MCF 10A (cell line): Measurements from ENCODE around the gene SLC2A2. TPM values are rescaled to one million over a fixed set of nuclear protein-coding genes. Genes with fewer than 3 reads are reported as not detected.

ENCODE experiments used
- BruUV-seq: library from RNA; stranded (reverse); fragments of 400-500 nt; replicated peaks from 2 replicates; lab custom pipeline; 2021; lab: Mats Ljungman, UMichigan
- CTCF ChIA-PET: fragments of 300-600 bp; sonication (Branson Sonifier 250); formaldehyde crosslinking; extraction: SDS; loops from one replicate; lab custom pipeline; 2021; ENCODE audit warnings: antibody characterized with exemption, inconsistent platforms; lab: Yijun Ruan, JAX
- POLR2A ChIA-PET: fragments of 300-600, 350-650 bp; sonication (Branson Sonifier 250); formaldehyde crosslinking; extraction: SDS; loops from one replicate; lab custom pipeline; 2020; ENCODE audit warnings: antibody characterized with exemption, inconsistent platforms; lab: Yijun Ruan, JAX
- DNase-seq: peaks from one replicate; pipeline ENCODE4 v3.0.0-alpha.2; 2018; ENCODE audit not compliant: unreplicated experiment
- H3K27ac Mint-ChIP-seq: one replicate; pipeline ENCODE4 v1.8.0; 2022; ENCODE audit warnings: mild to moderate bottlenecking, low read depth, mixed read lengths; ENCODE audit not compliant: unreplicated experiment
- H3K27me3 Mint-ChIP-seq: one replicate; pipeline ENCODE4 v1.8.0; 2022; ENCODE audit warnings: mixed read lengths; ENCODE audit not compliant: insufficient read depth, unreplicated experiment
- H3K36me3 Mint-ChIP-seq: one replicate; pipeline ENCODE4 v1.8.0; 2022; ENCODE audit warnings: mild to moderate bottlenecking, moderate library complexity, mixed read lengths; ENCODE audit not compliant: insufficient read depth, unreplicated experiment
- H3K4me1 Mint-ChIP-seq: one replicate; pipeline ENCODE4 v1.8.0; 2022; ENCODE audit warnings: mixed read lengths; ENCODE audit not compliant: insufficient read depth, unreplicated experiment
- H3K4me3 Mint-ChIP-seq: one replicate; pipeline ENCODE4 v1.8.0; 2022; ENCODE audit warnings: mild to moderate bottlenecking, moderate library complexity, mixed read lengths; ENCODE audit not compliant: unreplicated experiment
- H3K9me3 Mint-ChIP-seq: one replicate; pipeline ENCODE4 v1.8.0; 2022; ENCODE audit warnings: mixed read lengths; ENCODE audit not compliant: unreplicated experiment
- CTCF ChIP-seq: fragments of 200-600 bp; IDR thresholded peaks from one replicate; pipeline ENCODE4 v1.8.0; 2022; ENCODE audit warnings: antibody characterized with exemption, mild to moderate bottlenecking; ENCODE audit not compliant: unreplicated experiment
- intact Hi-C: fragments of 100-400 bp; cut with micrococcal nuclease; formaldehyde crosslinking; loops from 2 replicates; pipeline ENCODE4 v1.14.1; 2022
- total RNA-seq: library from RNA; stranded (reverse); gene quantifications from 2 replicates; pipeline ENCODE4 v1.2.3, GENCODE V29; 2022

The SLC2A2 gene
- total RNA-seq, 1 experiment from 2014 or later: not detected

GRCh38 chr3:171038342-171038741 is 11.8 kb upstream of the SLC2A2 start:
- POLR2A ChIA-PET: no interaction called here
- Mint-ChIP-seq H3K27ac (no peak overlapping the region), H3K9me3 (no peaks in the 10 kb centered on the region), H3K4me1 (no peaks in the 10 kb centered on the region), H3K4me3 (no peak overlapping the region), H3K36me3 (no peaks in the 10 kb centered on the region), H3K27me3 (no peaks in the 10 kb centered on the region)
- intact Hi-C loops: no loop called here
- DNase-seq: no peak
- TF ChIP-seq CTCF: no peak
- no TSS peak for BruUV-seq
- CTCF ChIA-PET: no interaction called here

GRCh38 chr3:171028779-171029232 is 2.3 kb upstream of the SLC2A2 start:
- Mint-ChIP-seq H3K36me3 (no peaks in the 10 kb centered on the region), H3K27me3 (no peaks in the 10 kb centered on the region), H3K27ac (no peak overlapping the region), H3K4me3 (no peak overlapping the region), H3K4me1 (no peaks in the 10 kb centered on the region), H3K9me3 (no peaks in the 10 kb centered on the region)
- no TSS peak for BruUV-seq
- POLR2A ChIA-PET: interaction anchor here (0.9 kb wide), 1 partner anchor 112 kb away, joined by 3 read pairs; no protein-coding TSS in a partner anchor
- no peak for DNase-seq
- CTCF ChIA-PET: interaction anchor here (0.6 to 0.9 kb wide), 2 partner anchors 22 to 1304 kb away, joined by 3 to 4 read pairs; no protein-coding TSS in a partner anchor
- no peak for TF ChIP-seq CTCF
- intact Hi-C loops: no loop called here

GRCh38 chr3:171028025-171028778 is 1.7 kb upstream of the SLC2A2 start:
- no peaks in the 10 kb centered on the region for H3K9me3 Mint-ChIP-seq
- no peak for TF ChIP-seq CTCF
- BruUV-seq: no TSS peak
- H3K27ac Mint-ChIP-seq: no peak overlapping the region
- no peaks in the 10 kb centered on the region for H3K27me3 Mint-ChIP-seq
- ChIA-PET POLR2A (interaction anchor here (0.7 kb wide), 1 partner anchor 43 kb away, joined by 3 read pairs; no protein-coding TSS in a partner anchor), CTCF (interaction anchor here (0.6 kb wide), 1 partner anchor 12 kb away, joined by 3 read pairs; no protein-coding TSS in a partner anchor)
- no peak for DNase-seq
- H3K4me3 Mint-ChIP-seq: no peak overlapping the region
- H3K36me3 Mint-ChIP-seq: no peaks in the 10 kb centered on the region
- H3K4me1 Mint-ChIP-seq: no peaks in the 10 kb centered on the region
- intact Hi-C loops: no loop called here

GRCh38 chr3:171023566-171023965 is 3.0 kb downstream of the SLC2A2 start:
- no peak overlapping the region for H3K27ac Mint-ChIP-seq
- TF ChIP-seq CTCF: no peak
- no peak for DNase-seq
- H3K4me1 Mint-ChIP-seq: no peaks in the 10 kb centered on the region
- no TSS peak for BruUV-seq
- H3K27me3 Mint-ChIP-seq: no peaks in the 10 kb centered on the region
- CTCF ChIA-PET: no interaction called here
- POLR2A ChIA-PET: no interaction called here
- no peaks in the 10 kb centered on the region for H3K9me3 Mint-ChIP-seq
- intact Hi-C loops: no loop called here
- H3K4me3 Mint-ChIP-seq: no peak overlapping the region
- H3K36me3 Mint-ChIP-seq: no peaks in the 10 kb centered on the region
